Upper lobe of left lung (tissue), 4 donors: ENCODE data around the gene CTNNBL1.
"Not testable (repeated sequence)": the region's sequence is repeated elsewhere in the genome, so short reads cannot be mapped to it uniquely, and the experiment has no call there.

Experiments used
- POLR2A ChIP-seq, 4 donors: fragments of 450-650 bp; IDR thresholded peaks; one replicate each; pipeline ENCODE4 v1.5.1; 2016 to 2017; ENCODE audit warnings: antibody characterized with exemption in 4 of 4, mild to moderate bottlenecking in 2 of 4
- TF ChIP-seq, protein P1 (sequence below), 6 experiments: fragments of 450-650 bp in 4 of 6; fragments of 200-600 bp in 2 of 6; sonication (generic) in 2 of 6; IDR thresholded peaks; one replicate each; pipeline ENCODE4 v1.5.1; 2016 to 2019; ENCODE audit warnings: antibody characterized with exemption in 6 of 6

DNA sequence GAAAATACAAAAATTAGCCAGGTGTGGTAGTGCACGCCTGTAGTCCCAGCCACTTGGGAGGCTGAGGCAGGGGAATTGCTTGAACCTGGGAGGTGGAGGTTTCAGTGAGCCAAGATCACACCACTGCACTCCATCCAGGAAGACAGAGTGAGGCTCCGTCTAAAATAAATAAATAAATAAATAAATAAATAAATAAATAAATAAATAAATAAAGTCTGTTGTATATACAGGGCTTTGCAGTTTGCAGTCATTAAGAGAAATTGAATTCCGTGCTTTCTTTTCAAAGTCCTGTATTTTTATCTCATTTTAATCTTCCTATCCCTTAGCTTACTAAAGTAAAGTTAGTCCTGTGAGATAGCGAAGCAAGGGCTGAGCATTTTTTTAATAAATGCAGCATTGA lies 28.5 kb downstream of the CTNNBL1 start:
- TF ChIP-seq, protein P1, sequence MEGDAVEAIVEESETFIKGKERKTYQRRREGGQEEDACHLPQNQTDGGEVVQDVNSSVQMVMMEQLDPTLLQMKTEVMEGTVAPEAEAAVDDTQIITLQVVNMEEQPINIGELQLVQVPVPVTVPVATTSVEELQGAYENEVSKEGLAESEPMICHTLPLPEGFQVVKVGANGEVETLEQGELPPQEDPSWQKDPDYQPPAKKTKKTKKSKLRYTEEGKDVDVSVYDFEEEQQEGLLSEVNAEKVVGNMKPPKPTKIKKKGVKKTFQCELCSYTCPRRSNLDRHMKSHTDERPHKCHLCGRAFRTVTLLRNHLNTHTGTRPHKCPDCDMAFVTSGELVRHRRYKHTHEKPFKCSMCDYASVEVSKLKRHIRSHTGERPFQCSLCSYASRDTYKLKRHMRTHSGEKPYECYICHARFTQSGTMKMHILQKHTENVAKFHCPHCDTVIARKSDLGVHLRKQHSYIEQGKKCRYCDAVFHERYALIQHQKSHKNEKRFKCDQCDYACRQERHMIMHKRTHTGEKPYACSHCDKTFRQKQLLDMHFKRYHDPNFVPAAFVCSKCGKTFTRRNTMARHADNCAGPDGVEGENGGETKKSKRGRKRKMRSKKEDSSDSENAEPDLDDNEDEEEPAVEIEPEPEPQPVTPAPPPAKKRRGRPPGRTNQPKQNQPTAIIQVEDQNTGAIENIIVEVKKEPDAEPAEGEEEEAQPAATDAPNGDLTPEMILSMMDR (IDR thresholded peaks at IDR 0.05) = not testable (repeated sequence)
- TF ChIP-seq POLR2A (IDR thresholded peaks at IDR 0.05) = not testable (repeated sequence)
